Kidney tubule cell (primary cell): ENCODE measurements around the gene NRL.

ENCODE experiments used
- DNase-seq: peaks from one replicate; pipeline ENCODE4 v3.0.0-alpha.2; 2018; ENCODE audit warnings: low spot score

NRL gene

GRCh38 chr14:24065408-24065807 is 49.3 kb downstream of the NRL start:
- DNase-seq, result no peak

GRCh38 chr14:24064856-24065255 is 49.9 kb downstream of the NRL start:
- DNase-seq, result no peak

- DNase-seq, result no peak
Observed at GRCh38 chr14:24064091-24064795, 50.5 kb downstream of the NRL start.

- DNase-seq, result no peak
Observed at GRCh38 chr14:24063263-24063836, 51.4 kb downstream of the NRL start.

- DNase-seq, result no peak
Observed at GRCh38 chr14:24062216-24062980, 52.4 kb downstream of the NRL start.

GRCh38 chr14:24060984-24061913 is 53.5 kb downstream of the NRL start:
- DNase-seq, result no peak

GRCh38 chr14:24060443-24060842 is 54.3 kb downstream of the NRL start:
- DNase-seq, result no peak

GRCh38 chr14:24059841-24060388 is 54.8 kb downstream of the NRL start:
- DNase-seq, result no peak

- no peak for DNase-seq
Observed at GRCh38 chr14:24058951-24059475, 55.7 kb downstream of the NRL start.

GRCh38 chr14:24058260-24058950 is 56.3 kb downstream of the NRL start:
- DNase-seq, result peak; percentile 68

GRCh38 chr14:24057867-24058259 is 56.9 kb downstream of the NRL start:
- DNase-seq, result no peak

- no peak for DNase-seq
Observed at GRCh38 chr14:24057271-24057670, 57.5 kb downstream of the NRL start.

GRCh38 chr14:24056800-24057184 is 58.0 kb downstream of the NRL start:
- DNase-seq, result no peak

GRCh38 chr14:24055971-24056799 is 58.6 kb downstream of the NRL start:
- DNase-seq, result no peak

GRCh38 chr14:24054646-24055045 is 60.1 kb downstream of the NRL start:
- DNase-seq, result no peak

- no peak for DNase-seq
Observed at GRCh38 chr14:24054324-24054641, 60.5 kb downstream of the NRL start.

GRCh38 chr14:24053548-24054323 is 61.0 kb downstream of the NRL start:
- DNase-seq, result no peak

- no peak for DNase-seq
Observed at GRCh38 chr14:24052656-24053547, 61.8 kb downstream of the NRL start.
